GM10266 (cell line): ENCODE data around the gene HAUS1.

Source experiments
- DNase-seq: peaks from one replicate; pipeline ENCODE4 v3.0.0; 2012; ENCODE audit errors: extremely low spot score
- CTCF ChIP-seq: IDR thresholded peaks from 2 replicates; pipeline ENCODE4 v1.5.1; 2012; ENCODE audit warnings: mild to moderate bottlenecking, low read depth; ENCODE audit not compliant: control insufficient read depth, insufficient read depth; ENCODE audit errors: missing control alignments

HAUS1 gene

GRCh38 chr18:46148810-46149209 lies 44.6 kb downstream of the HAUS1 start:
- peak; percentile 67 for TF ChIP-seq CTCF
- peak; percentile 44 for DNase-seq

- no peak for TF ChIP-seq CTCF
- no peak for DNase-seq
Observed at GRCh38 chr18:46152436-46152807, 48.2 kb downstream of the HAUS1 start.

- no peak for TF ChIP-seq CTCF
- DNase-seq, result no peak
Observed at GRCh38 chr18:46152808-46153617, 48.8 kb downstream of the HAUS1 start.

GRCh38 chr18:46155641-46156051 lies 51.5 kb downstream of the HAUS1 start:
- DNase-seq, result no peak
- no peak for TF ChIP-seq CTCF

- TF ChIP-seq CTCF, result no peak
- DNase-seq, result no peak
Observed at GRCh38 chr18:46156124-46156745, 52.0 kb downstream of the HAUS1 start.

- no peak for TF ChIP-seq CTCF
Observed at GRCh38 chr18:46156843-46157242, 52.7 kb downstream of the HAUS1 start.

GRCh38 chr18:46158499-46158898 lies 54.3 kb downstream of the HAUS1 start:
- DNase-seq, result no peak

More at GRCh38 chr18:46156843-46157242, 52.7 kb downstream of the HAUS1 start:
- DNase-seq, result no peak

More at GRCh38 chr18:46158499-46158898, 54.3 kb downstream of the HAUS1 start:
- TF ChIP-seq CTCF, result no peak
